ENCODE measurements around the gene PNMA8B. TPM values are rescaled to one million over a fixed set of nuclear protein-coding genes. Genes with fewer than 3 reads are reported as not detected.

The PNMA8B gene
- total RNA-seq, 1 donor from 2014 or later, result 1.9 TPM

DNA sequence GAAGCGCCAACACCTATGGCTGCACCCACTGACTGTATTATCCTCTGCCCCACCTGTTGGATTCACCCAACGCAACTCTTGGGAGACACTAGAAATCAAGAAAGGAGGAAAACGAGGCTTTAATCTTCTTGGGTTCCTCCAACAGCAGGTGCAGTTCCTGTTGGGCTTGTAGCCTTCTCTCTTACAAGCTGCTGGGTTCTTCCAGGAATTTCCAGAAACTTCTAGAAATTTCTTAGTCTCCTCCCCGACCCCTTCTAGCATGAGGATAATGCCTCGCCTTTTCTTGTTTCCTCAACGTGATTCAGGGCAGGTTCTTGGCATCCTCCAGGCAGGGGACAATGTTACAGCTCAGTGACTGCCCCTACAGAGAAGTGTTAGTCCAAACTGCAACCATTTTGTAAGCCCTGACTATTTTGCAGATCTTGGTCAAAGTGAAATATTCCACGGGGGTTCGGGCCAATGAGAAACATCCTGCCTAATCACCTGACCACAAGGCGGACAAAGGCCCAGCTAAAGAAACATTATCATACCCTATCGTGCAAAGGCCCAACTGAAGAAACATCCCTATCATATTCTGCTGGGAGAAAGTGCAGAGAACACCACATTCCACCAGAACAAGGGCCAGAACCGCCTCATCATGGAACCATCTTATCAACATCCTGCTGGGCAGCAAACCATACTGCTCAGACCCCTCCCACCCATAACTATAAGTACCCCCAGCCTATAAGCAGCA lies 23.7 kb downstream of the PNMA8B start:
- no peak for DNase-seq (ENCODE audit: low read depth)
- Mint-ChIP-seq H3K27ac (ENCODE audit: unreplicated experiment) (peak overlapping the region; percentile 15), H3K27me3 (ENCODE audit: low read depth, unreplicated experiment) (no peaks in the 10 kb centered on the region), H3K36me3 (ENCODE audit: low read depth, unreplicated experiment) (peaks cover 13% of the 10 kb centered on the region), H3K9me3 (ENCODE audit: unreplicated experiment) (peaks cover 5% of the 10 kb centered on the region), H3K4me3 (ENCODE audit: unreplicated experiment) (peak overlapping the region; percentile 17), H3K4me1 (ENCODE audit: low read depth, unreplicated experiment) (peaks cover 8% of the 10 kb centered on the region)
- FAIRE-seq, result no peak
- peak overlapping the region; percentile 86 for H3K4me2 ChIP-seq (ENCODE audit: low read length)
- no peaks in the 10 kb centered on the region for H3K9me3 ChIP-seq (ENCODE audit: insufficient read depth, low read depth, low read length)
- no peaks in the 10 kb centered on the region for H3K36me3 ChIP-seq (ENCODE audit: insufficient read depth, low read length)
- no peak overlapping the region for H3K27ac ChIP-seq (ENCODE audit: low read depth, low read length)
- H3K27me3 ChIP-seq (ENCODE audit: insufficient read depth, low read length), result no peaks in the 10 kb centered on the region
- peak overlapping the region; percentile 62 for H3K9ac ChIP-seq (ENCODE audit: low read length)
- peaks cover 24% of the 10 kb centered on the region for H3K4me1 ChIP-seq (ENCODE audit: insufficient read depth, low read length)
- peak overlapping the region; percentile 84 for H2AFZ ChIP-seq (ENCODE audit: low read depth, low read length)
- no peaks in the 10 kb centered on the region for H3K79me2 ChIP-seq (ENCODE audit: insufficient read depth, low read length)
- no peaks in the 10 kb centered on the region for H4K20me1 ChIP-seq (ENCODE audit: insufficient read depth, low read length)
- TF ChIP-seq, protein P1, sequence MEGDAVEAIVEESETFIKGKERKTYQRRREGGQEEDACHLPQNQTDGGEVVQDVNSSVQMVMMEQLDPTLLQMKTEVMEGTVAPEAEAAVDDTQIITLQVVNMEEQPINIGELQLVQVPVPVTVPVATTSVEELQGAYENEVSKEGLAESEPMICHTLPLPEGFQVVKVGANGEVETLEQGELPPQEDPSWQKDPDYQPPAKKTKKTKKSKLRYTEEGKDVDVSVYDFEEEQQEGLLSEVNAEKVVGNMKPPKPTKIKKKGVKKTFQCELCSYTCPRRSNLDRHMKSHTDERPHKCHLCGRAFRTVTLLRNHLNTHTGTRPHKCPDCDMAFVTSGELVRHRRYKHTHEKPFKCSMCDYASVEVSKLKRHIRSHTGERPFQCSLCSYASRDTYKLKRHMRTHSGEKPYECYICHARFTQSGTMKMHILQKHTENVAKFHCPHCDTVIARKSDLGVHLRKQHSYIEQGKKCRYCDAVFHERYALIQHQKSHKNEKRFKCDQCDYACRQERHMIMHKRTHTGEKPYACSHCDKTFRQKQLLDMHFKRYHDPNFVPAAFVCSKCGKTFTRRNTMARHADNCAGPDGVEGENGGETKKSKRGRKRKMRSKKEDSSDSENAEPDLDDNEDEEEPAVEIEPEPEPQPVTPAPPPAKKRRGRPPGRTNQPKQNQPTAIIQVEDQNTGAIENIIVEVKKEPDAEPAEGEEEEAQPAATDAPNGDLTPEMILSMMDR (IDR thresholded peaks at IDR 0.05; ENCODE audit: insufficient read depth, low read depth, low read length), result no peak
- TF ChIP-seq EZH2 (IDR thresholded peaks at IDR 0.05; ENCODE audit: insufficient read depth, low read length), result no peak
- H3K4me3 ChIP-seq (ENCODE audit: insufficient read depth, low read depth, low read length), result peak overlapping the region; percentile 55

GRCh38 chr19:46471116-46471733 lies 24.4 kb downstream of the PNMA8B start, which contains the start of gene PNMA8A:
Gene PNMA8A (minus strand): TSS chr19:46471563. CDS start chr19:46471035, 528 bp downstream.
- peaks cover 15% of the 10 kb centered on the region for H3K4me1 Mint-ChIP-seq (ENCODE audit: low read depth, unreplicated experiment)
- peak within 1 kb of the TSS; percentile 73 for H3K4me3 Mint-ChIP-seq (ENCODE audit: unreplicated experiment)

More at GRCh38 chr19:46471116-46471733, 24.4 kb downstream of the PNMA8B start, which contains the start of gene PNMA8A:
- Mint-ChIP-seq H3K27me3 (ENCODE audit: low read depth, unreplicated experiment) (no peaks in the 10 kb centered on the region), H3K36me3 (ENCODE audit: low read depth, unreplicated experiment) (peaks cover 13% of the 10 kb centered on the region), H3K9me3 (ENCODE audit: unreplicated experiment) (peaks cover 5% of the 10 kb centered on the region), H3K27ac (ENCODE audit: unreplicated experiment) (peak within 1 kb of the TSS; percentile 15)
- Histone ChIP-seq H4K20me1 (ENCODE audit: insufficient read depth, low read length) (no peaks in the 10 kb centered on the region), H2AFZ (ENCODE audit: low read depth, low read length) (peak within 1 kb of the TSS; percentile 84), H3K79me2 (ENCODE audit: insufficient read depth, low read length) (no peaks in the 10 kb centered on the region), H3K9me3 (ENCODE audit: insufficient read depth, low read depth, low read length) (no peaks in the 10 kb centered on the region), H3K9ac (ENCODE audit: low read length) (peak within 1 kb of the TSS; percentile 62), H3K4me1 (ENCODE audit: insufficient read depth, low read length) (peaks cover 29% of the 10 kb centered on the region), H3K36me3 (ENCODE audit: insufficient read depth, low read length) (no peaks in the 10 kb centered on the region), H3K27me3 (ENCODE audit: insufficient read depth, low read length) (no peaks in the 10 kb centered on the region), H3K4me2 (ENCODE audit: low read length) (peak within 1 kb of the TSS; percentile 86), H3K4me3 (ENCODE audit: insufficient read depth, low read depth, low read length) (peak within 1 kb of the TSS; percentile 55), H3K27ac (ENCODE audit: low read depth, low read length) (no peak within 1 kb of the TSS)
- DNase-seq (ENCODE audit: low read depth) (peak; percentile 71), FAIRE-seq (no peak)
- TF ChIP-seq, protein P1 (IDR thresholded peaks at IDR 0.05; ENCODE audit: insufficient read depth, low read depth, low read length), result no peak
- TF ChIP-seq EZH2 (IDR thresholded peaks at IDR 0.05; ENCODE audit: insufficient read depth, low read length), result no peak
